ENCODE results near the gene FAM177A1.

GRCh38 chr14:35073486-35073885, 27.4 kb downstream of the FAM177A1 start:
- TF ChIP-seq CEBPB (IDR thresholded peaks at IDR 0.05) (no peak), CTCF (IDR thresholded peaks at IDR 0.05) (no peak), MAFK (IDR thresholded peaks at IDR 0.05; ENCODE audit: partially characterized antibody) (no peak), JUN (IDR thresholded peaks at IDR 0.05) (no peak), RFX5 (IDR thresholded peaks at IDR 0.05) (no peak)
